ENCODE data around the gene CD200R1.

DNA sequence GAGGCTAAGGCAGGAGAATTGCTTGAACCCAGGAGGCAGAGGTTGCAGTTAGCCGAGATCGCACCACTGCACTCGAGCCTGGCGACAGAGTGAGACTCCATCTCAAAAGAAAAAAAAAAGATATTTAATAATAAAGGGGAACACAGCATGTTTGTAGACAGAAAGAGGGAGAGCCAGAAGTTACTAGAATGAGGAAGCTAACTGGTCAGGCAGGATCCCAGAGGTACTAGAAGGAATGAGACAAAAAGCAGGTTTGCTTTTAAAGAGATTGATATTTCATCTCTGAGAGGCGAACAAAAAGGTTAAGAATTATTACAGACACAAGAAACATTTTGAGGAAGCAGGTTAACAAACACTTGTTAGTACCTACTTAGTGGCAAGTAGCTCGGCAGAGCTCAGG, 9.2 kb downstream of the CD200R1 start:
- TF ChIP-seq, protein P1, sequence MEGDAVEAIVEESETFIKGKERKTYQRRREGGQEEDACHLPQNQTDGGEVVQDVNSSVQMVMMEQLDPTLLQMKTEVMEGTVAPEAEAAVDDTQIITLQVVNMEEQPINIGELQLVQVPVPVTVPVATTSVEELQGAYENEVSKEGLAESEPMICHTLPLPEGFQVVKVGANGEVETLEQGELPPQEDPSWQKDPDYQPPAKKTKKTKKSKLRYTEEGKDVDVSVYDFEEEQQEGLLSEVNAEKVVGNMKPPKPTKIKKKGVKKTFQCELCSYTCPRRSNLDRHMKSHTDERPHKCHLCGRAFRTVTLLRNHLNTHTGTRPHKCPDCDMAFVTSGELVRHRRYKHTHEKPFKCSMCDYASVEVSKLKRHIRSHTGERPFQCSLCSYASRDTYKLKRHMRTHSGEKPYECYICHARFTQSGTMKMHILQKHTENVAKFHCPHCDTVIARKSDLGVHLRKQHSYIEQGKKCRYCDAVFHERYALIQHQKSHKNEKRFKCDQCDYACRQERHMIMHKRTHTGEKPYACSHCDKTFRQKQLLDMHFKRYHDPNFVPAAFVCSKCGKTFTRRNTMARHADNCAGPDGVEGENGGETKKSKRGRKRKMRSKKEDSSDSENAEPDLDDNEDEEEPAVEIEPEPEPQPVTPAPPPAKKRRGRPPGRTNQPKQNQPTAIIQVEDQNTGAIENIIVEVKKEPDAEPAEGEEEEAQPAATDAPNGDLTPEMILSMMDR (conservative IDR thresholded peaks at IDR 0.05): no peak
- TF ChIP-seq EZH2 (IDR thresholded peaks at IDR 0.05; ENCODE audit: low read depth): no peak
